GM19467 (cell line): Measurements from ENCODE around the gene SYTL5.

Experiments used
- ATAC-seq: cut with Tn5 transposase; IDR thresholded peaks from one replicate; pipeline ENCODE4 v1.9.1; 2021; ENCODE audit warnings: mild to moderate bottlenecking, moderate library complexity; ENCODE audit not compliant: unreplicated experiment

SYTL5 gene

GRCh38 chrX:38127961-38128360, 121.6 kb downstream of the SYTL5 start:
- ATAC-seq, result no peak

- no peak for ATAC-seq
Observed at GRCh38 chrX:38129366-38129765, 123.0 kb downstream of the SYTL5 start.

- ATAC-seq, result no peak
Observed at GRCh38 chrX:38138157-38138891, 132.0 kb downstream of the SYTL5 start.

GRCh38 chrX:38138900-38139299, 132.5 kb downstream of the SYTL5 start:
- ATAC-seq, result no peak

GRCh38 chrX:38142610-38143009, 136.3 kb downstream of the SYTL5 start:
- ATAC-seq, result no peak

- ATAC-seq, result no peak
Observed at GRCh38 chrX:38149016-38149415, 142.7 kb downstream of the SYTL5 start.

GRCh38 chrX:38150993-38151392, 144.6 kb downstream of the SYTL5 start:
- no peak for ATAC-seq

- no peak for ATAC-seq
Observed at GRCh38 chrX:38151441-38151840, 145.1 kb downstream of the SYTL5 start.

- no peak for ATAC-seq
Observed at GRCh38 chrX:38154340-38154739, 148.0 kb downstream of the SYTL5 start.

GRCh38 chrX:38154818-38155217, 148.5 kb downstream of the SYTL5 start:
- ATAC-seq, result no peak

GRCh38 chrX:38156838-38157237, 150.5 kb downstream of the SYTL5 start:
- ATAC-seq, result no peak

- no peak for ATAC-seq
Observed at GRCh38 chrX:38163193-38163592, 156.8 kb downstream of the SYTL5 start.

GRCh38 chrX:38165023-38165422, 158.7 kb downstream of the SYTL5 start:
- no peak for ATAC-seq

- ATAC-seq, result no peak
Observed at GRCh38 chrX:38166478-38167083, 160.2 kb downstream of the SYTL5 start.

- no peak for ATAC-seq
Observed at GRCh38 chrX:38170556-38170955, 164.2 kb downstream of the SYTL5 start.

- ATAC-seq, result no peak
Observed at GRCh38 chrX:38172596-38172995, 166.2 kb downstream of the SYTL5 start.

GRCh38 chrX:38175139-38175538, 168.8 kb downstream of the SYTL5 start:
- ATAC-seq, result no peak

GRCh38 chrX:38178396-38178795, 172.0 kb downstream of the SYTL5 start:
- no peak for ATAC-seq
